Transverse colon (tissue), 4 donors: ENCODE data around the gene CPTP. TPM values are rescaled to one million over a fixed set of nuclear protein-coding genes. Genes with fewer than 3 reads are reported as not detected.

Experiments used
- DNase-seq: peaks from one replicate; pipeline ENCODE4 v3.0.0-alpha.2; 2019
- H3K27ac ChIP-seq, 4 donors: fragments of 200-600 bp; sonication (generic); 2 replicates each; pipeline ENCODE4 v1.5.1; 2016 to 2018; ENCODE audit warnings: inconsistent platforms in 4 of 4
- H3K27me3 ChIP-seq: fragments of 200-600 bp; sonication (generic); 2 replicates; pipeline ENCODE4 v1.5.1; 2017; ENCODE audit warnings: inconsistent platforms
- H3K36me3 ChIP-seq, 4 donors: fragments of 200-600 bp; sonication (generic); 2 replicates each; pipeline ENCODE4 v1.5.1; 2017 to 2019; ENCODE audit warnings: inconsistent platforms in 4 of 4
- H3K4me1 ChIP-seq, 4 donors: fragments of 200-600 bp; sonication (generic); 2 replicates each; pipeline ENCODE4 v1.5.1; 2017 to 2020; ENCODE audit warnings: inconsistent platforms in 4 of 4
- H3K4me3 ChIP-seq, 4 donors: fragments of 200-600 bp; sonication (generic); 1 replicate in 1 of 4; 2 replicates in 3 of 4; pipeline versions ENCODE4 v1.5.1 to v1.6.1; 2017 to 2019; ENCODE audit warnings: inconsistent platforms in 4 of 4
- H3K9me3 ChIP-seq, 2 donors: fragments of 200-600 bp; sonication (generic); 2 replicates each; pipeline ENCODE4 v1.5.1; 2017 to 2019; ENCODE audit warnings: inconsistent platforms in 2 of 2
- EP300 ChIP-seq: sonication (generic); formaldehyde crosslinking; IDR thresholded peaks from one replicate; pipeline ENCODE4 v1.6.1; 2017; ENCODE audit warnings: antibody characterized with exemption, low read depth
- POLR2A ChIP-seq: fragments of 450-650 bp; IDR thresholded peaks from one replicate; pipeline ENCODE4 v1.6.1; 2016; ENCODE audit warnings: antibody characterized with exemption, mild to moderate bottlenecking, moderate library complexity
- POLR2AphosphoS5 ChIP-seq, 3 donors: sonication (generic); formaldehyde crosslinking; IDR thresholded peaks; one replicate each; pipeline ENCODE4 v1.6.1; 2016; ENCODE audit warnings: antibody characterized with exemption in 3 of 3
- WGBS, 2 donors: methylation state at CpG; one replicate each; pipeline ENCODE4 v1.1.5; 2018; ENCODE audit warnings: low coverage in 1 of 2; 5-methylcytosine and 5-hydroxymethylcytosine counted together
- in situ Hi-C, 4 donors: fragments of 200-750 bp; cut with MboI; loops; one replicate each; pipeline versions ENCODE4 v1.15.0 to v1.15.1; 2017; ENCODE audit warnings: low sequenced_read_pairs in 3 of 4, low pct_ligation_motif_present in 1 of 4, low pct_unique_long_range_greater_than_20kb in 1 of 4
- intact Hi-C: fragments of 100-400 bp; cut with DNase I; formaldehyde crosslinking; loops from one replicate; pipeline ENCODE4 v1.15.1; 2023; ENCODE audit warnings: low total_unique reads
- total RNA-seq, 4 donors: library from RNA; depleted of rRNA; stranded (reverse); fragments of >200 nt; gene quantifications; one replicate each; pipeline ENCODE4 v1.1.0, GENCODE V29; 2016
- TF ChIP-seq, protein P1 (sequence below), 5 experiments: fragments of 200-600 bp in 3 of 5; fragments of 450-650 bp in 2 of 5; sonication (generic) in 3 of 5; IDR thresholded peaks; 1 replicate in 2 of 5; 2 replicates in 3 of 5; pipeline ENCODE4 v1.5.1; 2016 to 2017; ENCODE audit warnings: antibody characterized with exemption in 5 of 5, inconsistent platforms in 3 of 5, mild to moderate bottlenecking in 2 of 5, moderate library complexity in 1 of 5

Gene CPTP
- total RNA-seq, 4 donors from 2014 or later, result 48.0 to 134 (median 77.7) TPM

DNA sequence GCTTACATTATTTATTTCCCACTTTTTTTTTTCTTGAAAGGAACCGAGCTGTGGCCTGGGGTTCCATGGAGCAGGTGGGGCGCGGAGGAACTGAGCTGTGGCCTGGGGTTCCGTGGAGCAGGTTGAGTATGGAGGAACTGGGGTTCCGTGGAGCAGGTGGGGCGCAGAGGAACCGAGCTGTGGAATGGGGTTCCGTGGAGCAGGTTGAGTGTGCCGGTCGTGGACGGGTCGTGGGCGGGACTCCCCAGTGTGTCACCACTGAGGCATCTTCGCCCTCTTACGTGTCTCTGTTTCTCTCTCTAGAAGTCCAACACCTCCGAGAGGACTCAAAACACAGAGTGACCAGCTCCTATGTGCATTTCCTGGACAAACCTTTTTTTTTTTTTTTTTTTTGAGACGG, 45.6 kb upstream of the CPTP start:
- peaks cover 8 to 20% (median 15%) of the 10 kb centered on the region in 4 donors for H3K4me1 ChIP-seq
- no peaks in the 10 kb centered on the region for H3K36me3 ChIP-seq
- DNase-seq, result no peak
- intact Hi-C loops, result no loop called here
- H3K9me3 ChIP-seq, result no peaks in the 10 kb centered on the region
- no peak overlapping the region for H3K27ac ChIP-seq
- no peaks in the 10 kb centered on the region for H3K27me3 ChIP-seq
- no peak overlapping the region for H3K4me3 ChIP-seq
- TF ChIP-seq POLR2A (no peak), POLR2AphosphoS5 (IDR thresholded peaks at IDR 0.05) (no peak), EP300 (no peak)
- TF ChIP-seq, protein P1, sequence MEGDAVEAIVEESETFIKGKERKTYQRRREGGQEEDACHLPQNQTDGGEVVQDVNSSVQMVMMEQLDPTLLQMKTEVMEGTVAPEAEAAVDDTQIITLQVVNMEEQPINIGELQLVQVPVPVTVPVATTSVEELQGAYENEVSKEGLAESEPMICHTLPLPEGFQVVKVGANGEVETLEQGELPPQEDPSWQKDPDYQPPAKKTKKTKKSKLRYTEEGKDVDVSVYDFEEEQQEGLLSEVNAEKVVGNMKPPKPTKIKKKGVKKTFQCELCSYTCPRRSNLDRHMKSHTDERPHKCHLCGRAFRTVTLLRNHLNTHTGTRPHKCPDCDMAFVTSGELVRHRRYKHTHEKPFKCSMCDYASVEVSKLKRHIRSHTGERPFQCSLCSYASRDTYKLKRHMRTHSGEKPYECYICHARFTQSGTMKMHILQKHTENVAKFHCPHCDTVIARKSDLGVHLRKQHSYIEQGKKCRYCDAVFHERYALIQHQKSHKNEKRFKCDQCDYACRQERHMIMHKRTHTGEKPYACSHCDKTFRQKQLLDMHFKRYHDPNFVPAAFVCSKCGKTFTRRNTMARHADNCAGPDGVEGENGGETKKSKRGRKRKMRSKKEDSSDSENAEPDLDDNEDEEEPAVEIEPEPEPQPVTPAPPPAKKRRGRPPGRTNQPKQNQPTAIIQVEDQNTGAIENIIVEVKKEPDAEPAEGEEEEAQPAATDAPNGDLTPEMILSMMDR (IDR thresholded peaks at IDR 0.05), result no peak
- WGBS, 2 donors, result 89 to 90% methylated on average over 14 to 17 of the region's 17 CpGs
- in situ Hi-C loops, result loop anchor here in 1 of 4 donors (10.0 kb wide), 1 partner anchor 164 kb away; the partner anchor contains the start of gene C1orf159

DNA sequence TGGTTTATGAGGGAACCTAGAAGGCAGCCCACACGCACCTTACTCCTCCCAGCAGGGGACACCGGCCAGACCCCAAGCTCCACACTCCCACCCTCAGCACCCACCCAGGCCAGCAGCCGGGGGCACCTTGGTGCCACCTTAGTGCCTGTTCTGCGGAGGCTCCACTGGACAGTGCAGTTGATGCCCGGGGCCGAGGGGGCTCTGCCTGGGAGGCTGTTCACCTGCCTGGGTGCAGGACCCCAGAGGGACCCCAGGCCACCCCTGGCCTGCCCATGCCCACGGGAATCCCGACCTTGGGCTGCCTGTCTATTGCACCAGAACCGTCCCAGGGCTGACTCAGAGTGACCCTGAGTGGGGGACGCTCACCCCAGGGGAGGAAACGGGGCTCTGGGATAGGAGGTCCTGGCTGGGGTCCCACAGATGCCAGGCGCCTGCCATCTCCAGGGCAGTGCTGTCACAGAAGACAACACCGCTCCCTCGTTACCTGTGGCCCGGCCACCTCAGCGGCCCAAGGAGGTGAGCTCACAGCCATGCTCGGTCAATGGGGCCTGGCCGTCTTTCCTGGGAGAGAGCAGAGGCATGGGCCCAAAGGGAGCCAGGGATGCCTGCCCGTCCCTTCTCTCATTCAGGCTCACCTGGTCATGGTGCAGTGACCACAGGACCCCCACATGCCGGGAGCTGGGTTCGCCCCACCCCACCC, 43.7 kb upstream of the CPTP start:
- Histone ChIP-seq H3K27ac (peak overlapping the region in 3 of 4 donors; percentile 61 to 73 (median 68)), H3K9me3 (no peaks in the 10 kb centered on the region), H3K4me1 (peaks cover 8 to 21% (median 11%) of the 10 kb centered on the region in 4 donors), H3K36me3 (no peaks in the 10 kb centered on the region), H3K4me3 (no peak overlapping the region), H3K27me3 (peaks cover 12% of the 10 kb centered on the region)
- TF ChIP-seq POLR2AphosphoS5 (IDR thresholded peaks at IDR 0.05), result no peak
- TF ChIP-seq EP300, result no peak
- TF ChIP-seq POLR2A, result no peak
- TF ChIP-seq, protein P1 (IDR thresholded peaks at IDR 0.05), result no peak
- intact Hi-C loops (no loop called here), in situ Hi-C loops (no loop called here)
- no peak for DNase-seq
- 95% methylated on average over 21 of the region's 21 CpGs; no CpG with 5 or more reads in 1 of the 2 donors for WGBS, 2 donors

- H3K36me3 ChIP-seq, result no peaks in the 10 kb centered on the region
- peak overlapping the region in 1 of 4 donors; percentile 8 for H3K4me3 ChIP-seq
- peak; percentile 92 for DNase-seq
- H3K4me1 ChIP-seq, result peaks cover 8 to 24% (median 11%) of the 10 kb centered on the region in 4 donors
- peak overlapping the region; percentile 60 to 73 (median 64) for H3K27ac ChIP-seq
- 39% methylated on average over 26 of the region's 26 CpGs; no CpG with 5 or more reads in 1 of the 2 donors for WGBS, 2 donors
- in situ Hi-C loops, result no loop called here
- no peaks in the 10 kb centered on the region for H3K9me3 ChIP-seq
- intact Hi-C loops, result no loop called here
- TF ChIP-seq, protein P1 (IDR thresholded peaks at IDR 0.05), result no peak
- TF ChIP-seq POLR2AphosphoS5 (IDR thresholded peaks at IDR 0.05) (peak in 2 of 3 donors; percentile 32 to 33), POLR2A (peak; percentile 45), EP300 (no peak)
- peaks cover 20% of the 10 kb centered on the region for H3K27me3 ChIP-seq
These were observed 42.9 kb upstream of the CPTP start for GRCh38 chr1:1281533-1282321.

DNA sequence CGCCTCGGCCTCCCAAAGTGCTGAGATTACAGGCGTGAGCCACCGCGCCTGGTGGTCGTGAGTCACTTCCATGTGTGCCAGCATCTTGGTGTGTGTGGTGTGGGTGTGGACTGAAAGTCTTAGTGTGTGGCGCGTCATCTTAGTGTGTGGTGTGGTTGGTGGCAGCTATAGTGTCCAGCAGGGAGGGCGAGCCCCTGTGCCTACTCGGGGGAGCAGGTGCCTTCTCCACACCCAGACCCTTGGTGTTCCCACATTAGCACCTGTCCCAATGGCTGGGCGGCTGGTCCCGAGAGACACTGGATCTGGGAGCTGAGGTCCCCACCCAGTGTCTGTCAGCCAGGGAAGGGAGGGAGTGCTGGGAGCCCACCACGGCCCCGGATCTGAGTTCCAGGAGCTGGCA, 41.6 kb upstream of the CPTP start:
- WGBS, 2 donors, result 71% methylated on average over 14 of the region's 14 CpGs; no CpG with 5 or more reads in 1 of the 2 donors
- no peak for DNase-seq
- TF ChIP-seq POLR2AphosphoS5 (IDR thresholded peaks at IDR 0.05), result no peak
- TF ChIP-seq, protein P1 (IDR thresholded peaks at IDR 0.05), result no peak
- no peak for TF ChIP-seq EP300
- TF ChIP-seq POLR2A, result no peak
- Histone ChIP-seq H3K9me3 (no peaks in the 10 kb centered on the region), H3K36me3 (no peaks in the 10 kb centered on the region), H3K4me3 (no peak overlapping the region), H3K4me1 (peaks cover 8 to 24% (median 11%) of the 10 kb centered on the region in 4 donors), H3K27me3 (peaks cover 33% of the 10 kb centered on the region), H3K27ac (no peak overlapping the region)
- in situ Hi-C loops, result no loop called here
- intact Hi-C loops, result no loop called here
